Measurements from ENCODE around the gene THOC2. TPM values are rescaled to one million over a fixed set of nuclear protein-coding genes. Genes with fewer than 3 reads are reported as not detected.

The THOC2 gene
- total and polyA plus RNA-seq, 9 of the 15 experiments (the other 6 are each of a cell fraction or from before 2014, with no cell fraction given): 131 to 234 (median 192) TPM

GRCh38 chrX:123629502-123629901 is 103.3 kb downstream of the THOC2 start (continued):
- TF ChIP-seq, protein P1, sequence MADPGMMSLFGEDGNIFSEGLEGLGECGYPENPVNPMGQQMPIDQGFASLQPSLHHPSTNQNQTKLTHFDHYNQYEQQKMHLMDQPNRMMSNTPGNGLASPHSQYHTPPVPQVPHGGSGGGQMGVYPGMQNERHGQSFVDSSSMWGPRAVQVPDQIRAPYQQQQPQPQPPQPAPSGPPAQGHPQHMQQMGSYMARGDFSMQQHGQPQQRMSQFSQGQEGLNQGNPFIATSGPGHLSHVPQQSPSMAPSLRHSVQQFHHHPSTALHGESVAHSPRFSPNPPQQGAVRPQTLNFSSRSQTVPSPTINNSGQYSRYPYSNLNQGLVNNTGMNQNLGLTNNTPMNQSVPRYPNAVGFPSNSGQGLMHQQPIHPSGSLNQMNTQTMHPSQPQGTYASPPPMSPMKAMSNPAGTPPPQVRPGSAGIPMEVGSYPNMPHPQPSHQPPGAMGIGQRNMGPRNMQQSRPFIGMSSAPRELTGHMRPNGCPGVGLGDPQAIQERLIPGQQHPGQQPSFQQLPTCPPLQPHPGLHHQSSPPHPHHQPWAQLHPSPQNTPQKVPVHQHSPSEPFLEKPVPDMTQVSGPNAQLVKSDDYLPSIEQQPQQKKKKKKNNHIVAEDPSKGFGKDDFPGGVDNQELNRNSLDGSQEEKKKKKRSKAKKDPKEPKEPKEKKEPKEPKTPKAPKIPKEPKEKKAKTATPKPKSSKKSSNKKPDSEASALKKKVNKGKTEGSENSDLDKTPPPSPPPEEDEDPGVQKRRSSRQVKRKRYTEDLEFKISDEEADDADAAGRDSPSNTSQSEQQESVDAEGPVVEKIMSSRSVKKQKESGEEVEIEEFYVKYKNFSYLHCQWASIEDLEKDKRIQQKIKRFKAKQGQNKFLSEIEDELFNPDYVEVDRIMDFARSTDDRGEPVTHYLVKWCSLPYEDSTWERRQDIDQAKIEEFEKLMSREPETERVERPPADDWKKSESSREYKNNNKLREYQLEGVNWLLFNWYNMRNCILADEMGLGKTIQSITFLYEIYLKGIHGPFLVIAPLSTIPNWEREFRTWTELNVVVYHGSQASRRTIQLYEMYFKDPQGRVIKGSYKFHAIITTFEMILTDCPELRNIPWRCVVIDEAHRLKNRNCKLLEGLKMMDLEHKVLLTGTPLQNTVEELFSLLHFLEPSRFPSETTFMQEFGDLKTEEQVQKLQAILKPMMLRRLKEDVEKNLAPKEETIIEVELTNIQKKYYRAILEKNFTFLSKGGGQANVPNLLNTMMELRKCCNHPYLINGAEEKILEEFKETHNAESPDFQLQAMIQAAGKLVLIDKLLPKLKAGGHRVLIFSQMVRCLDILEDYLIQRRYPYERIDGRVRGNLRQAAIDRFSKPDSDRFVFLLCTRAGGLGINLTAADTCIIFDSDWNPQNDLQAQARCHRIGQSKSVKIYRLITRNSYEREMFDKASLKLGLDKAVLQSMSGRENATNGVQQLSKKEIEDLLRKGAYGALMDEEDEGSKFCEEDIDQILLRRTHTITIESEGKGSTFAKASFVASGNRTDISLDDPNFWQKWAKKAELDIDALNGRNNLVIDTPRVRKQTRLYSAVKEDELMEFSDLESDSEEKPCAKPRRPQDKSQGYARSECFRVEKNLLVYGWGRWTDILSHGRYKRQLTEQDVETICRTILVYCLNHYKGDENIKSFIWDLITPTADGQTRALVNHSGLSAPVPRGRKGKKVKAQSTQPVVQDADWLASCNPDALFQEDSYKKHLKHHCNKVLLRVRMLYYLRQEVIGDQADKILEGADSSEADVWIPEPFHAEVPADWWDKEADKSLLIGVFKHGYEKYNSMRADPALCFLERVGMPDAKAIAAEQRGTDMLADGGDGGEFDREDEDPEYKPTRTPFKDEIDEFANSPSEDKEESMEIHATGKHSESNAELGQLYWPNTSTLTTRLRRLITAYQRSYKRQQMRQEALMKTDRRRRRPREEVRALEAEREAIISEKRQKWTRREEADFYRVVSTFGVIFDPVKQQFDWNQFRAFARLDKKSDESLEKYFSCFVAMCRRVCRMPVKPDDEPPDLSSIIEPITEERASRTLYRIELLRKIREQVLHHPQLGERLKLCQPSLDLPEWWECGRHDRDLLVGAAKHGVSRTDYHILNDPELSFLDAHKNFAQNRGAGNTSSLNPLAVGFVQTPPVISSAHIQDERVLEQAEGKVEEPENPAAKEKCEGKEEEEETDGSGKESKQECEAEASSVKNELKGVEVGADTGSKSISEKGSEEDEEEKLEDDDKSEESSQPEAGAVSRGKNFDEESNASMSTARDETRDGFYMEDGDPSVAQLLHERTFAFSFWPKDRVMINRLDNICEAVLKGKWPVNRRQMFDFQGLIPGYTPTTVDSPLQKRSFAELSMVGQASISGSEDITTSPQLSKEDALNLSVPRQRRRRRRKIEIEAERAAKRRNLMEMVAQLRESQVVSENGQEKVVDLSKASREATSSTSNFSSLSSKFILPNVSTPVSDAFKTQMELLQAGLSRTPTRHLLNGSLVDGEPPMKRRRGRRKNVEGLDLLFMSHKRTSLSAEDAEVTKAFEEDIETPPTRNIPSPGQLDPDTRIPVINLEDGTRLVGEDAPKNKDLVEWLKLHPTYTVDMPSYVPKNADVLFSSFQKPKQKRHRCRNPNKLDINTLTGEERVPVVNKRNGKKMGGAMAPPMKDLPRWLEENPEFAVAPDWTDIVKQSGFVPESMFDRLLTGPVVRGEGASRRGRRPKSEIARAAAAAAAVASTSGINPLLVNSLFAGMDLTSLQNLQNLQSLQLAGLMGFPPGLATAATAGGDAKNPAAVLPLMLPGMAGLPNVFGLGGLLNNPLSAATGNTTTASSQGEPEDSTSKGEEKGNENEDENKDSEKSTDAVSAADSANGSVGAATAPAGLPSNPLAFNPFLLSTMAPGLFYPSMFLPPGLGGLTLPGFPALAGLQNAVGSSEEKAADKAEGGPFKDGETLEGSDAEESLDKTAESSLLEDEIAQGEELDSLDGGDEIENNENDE (IDR thresholded peaks at IDR 0.05; ENCODE audit: low read depth, low read length): no peak
